CD14-positive monocyte (primary cell): Measurements from ENCODE around the gene UBAP1L. TPM values are rescaled to one million over a fixed set of nuclear protein-coding genes. Genes with fewer than 3 reads are reported as not detected.

Experiments
- DNase-seq, 3 donors: peaks; one replicate each; pipeline ENCODE4 v3.0.0-alpha.2; 2011 to 2022
- H2AFZ ChIP-seq: 2 replicates; pipeline ENCODE4 v1.6.0; 2012; ENCODE audit warnings: mild to moderate bottlenecking, low read depth, low read length, inconsistent platforms; ENCODE audit not compliant: insufficient read depth, poor library complexity, severe bottlenecking
- H3K27ac ChIP-seq, 2 donors: 1 replicate in 1 of 2; 2 replicates in 1 of 2; pipeline ENCODE4 v1.5.1; 2012 to 2013; ENCODE audit warnings: low read length in 2 of 2, control low read depth in 1 of 2, inconsistent platforms in 1 of 2, low read depth in 1 of 2, mild to moderate bottlenecking in 1 of 2
- H3K27me3 ChIP-seq, 2 donors: one replicate each; pipeline versions ENCODE4 v1.6.0 to v1.6.1; 2011 to 2013; ENCODE audit warnings: low read length in 2 of 2; ENCODE audit not compliant: control insufficient read depth in 2 of 2, insufficient read depth in 2 of 2
- H3K36me3 ChIP-seq, 2 donors: replicated peaks in 1 of 2; 1 replicate in 1 of 2; 2 replicates in 1 of 2; pipeline versions ENCODE4 v1.5.1 to v1.6.1; 2012 to 2013; ENCODE audit warnings: low read length in 2 of 2, control low read depth in 1 of 2, inconsistent platforms in 1 of 2, mild to moderate bottlenecking in 1 of 2; ENCODE audit not compliant: insufficient read depth in 2 of 2, control insufficient read depth in 1 of 2
- H3K4me1 ChIP-seq, 2 donors: 1 replicate in 1 of 2; 2 replicates in 1 of 2; pipeline versions ENCODE4 v1.5.1 to v1.6.1; 2012 to 2013; ENCODE audit warnings: low read length in 2 of 2, control low read depth in 1 of 2, inconsistent platforms in 1 of 2, mild to moderate bottlenecking in 1 of 2, moderate library complexity in 1 of 2; ENCODE audit not compliant: insufficient read depth in 2 of 2, control insufficient read depth in 1 of 2
- H3K4me2 ChIP-seq: replicated peaks from 2 replicates; pipeline ENCODE3; 2012; ENCODE audit warnings: low read length, moderate library complexity, mild to moderate bottlenecking; ENCODE audit not compliant: poor library complexity, severe bottlenecking; ENCODE audit errors: extremely low read depth
- H3K4me3 ChIP-seq, 3 experiments: fragments of 200-600 bp in 1 of 3; sonication (generic) in 1 of 3; replicated peaks in 1 of 3; 1 replicate in 2 of 3; 2 replicates in 1 of 3; pipeline ENCODE4 v1.5.1; 2011 to 2013; ENCODE audit warnings: low read length in 3 of 3, mild to moderate bottlenecking in 3 of 3, control low read depth in 2 of 3, low read depth in 2 of 3, inconsistent platforms in 1 of 3, moderate library complexity in 1 of 3
- H3K79me2 ChIP-seq: 2 replicates; pipeline ENCODE4 v1.6.0; 2012; ENCODE audit warnings: mild to moderate bottlenecking, control low read depth, inconsistent platforms, low read length, moderate library complexity; ENCODE audit not compliant: insufficient read depth
- H3K9ac ChIP-seq: 2 replicates; pipeline ENCODE4 v1.6.0; 2017; ENCODE audit warnings: low read length, mild to moderate bottlenecking; ENCODE audit not compliant: insufficient read depth, poor library complexity, severe bottlenecking
- H3K9me3 ChIP-seq, 2 donors: replicated peaks in 1 of 2; 1 replicate in 1 of 2; 2 replicates in 1 of 2; pipeline versions ENCODE4 v1.5.1 to v1.6.1; 2012 to 2013; ENCODE audit warnings: low read length in 2 of 2, control low read depth in 1 of 2; ENCODE audit not compliant: control insufficient read depth in 1 of 2, insufficient read depth in 1 of 2
- H4K20me1 ChIP-seq: 2 replicates; pipeline ENCODE4 v1.6.0; 2012; ENCODE audit warnings: mild to moderate bottlenecking, low read length, control low read depth, moderate library complexity; ENCODE audit not compliant: insufficient read depth
- H3K27ac Mint-ChIP-seq, 7 donors: one replicate each; pipeline ENCODE4 v1.8.0; 2020; ENCODE audit warnings: mild to moderate bottlenecking in 7 of 7, mixed read lengths in 7 of 7, moderate library complexity in 6 of 7, inconsistent platforms in 2 of 7
- H3K27me3 Mint-ChIP-seq, 3 donors: one replicate each; pipeline ENCODE4 v1.8.0; 2021 to 2022; ENCODE audit warnings: low read depth in 3 of 3, mild to moderate bottlenecking in 3 of 3, mixed read lengths in 3 of 3, moderate library complexity in 3 of 3, inconsistent platforms in 1 of 3
- H3K36me3 Mint-ChIP-seq, 2 donors: one replicate each; pipeline ENCODE4 v1.8.0; 2020; ENCODE audit warnings: mixed read lengths in 2 of 2, inconsistent platforms in 1 of 2, mild to moderate bottlenecking in 1 of 2
- H3K4me1 Mint-ChIP-seq: one replicate; pipeline ENCODE4 v1.8.0; 2020; ENCODE audit warnings: mild to moderate bottlenecking, mixed read lengths
- H3K4me3 Mint-ChIP-seq, 2 donors: one replicate each; pipeline ENCODE4 v1.8.0; 2020; ENCODE audit warnings: mild to moderate bottlenecking in 2 of 2, mixed read lengths in 2 of 2, moderate library complexity in 1 of 2
- H3K9me3 Mint-ChIP-seq, 7 donors: one replicate each; pipeline ENCODE4 v1.8.0; 2020 to 2022; ENCODE audit warnings: mixed read lengths in 7 of 7, mild to moderate bottlenecking in 6 of 7, moderate library complexity in 6 of 7, inconsistent platforms in 2 of 7
- CTCF ChIP-seq: fragments of 200-600 bp; IDR thresholded peaks from one replicate; pipeline ENCODE4 v1.8.0; 2022; ENCODE audit warnings: antibody characterized with exemption, mild to moderate bottlenecking
- WGBS: methylation state at CpG from one replicate; pipeline ENCODE4 v1.1.5; 2013; ENCODE audit warnings: missing lambda C conversion rate; ENCODE audit not compliant: insufficient coverage; 5-methylcytosine and 5-hydroxymethylcytosine counted together
- intact Hi-C, 2 donors: fragments of 100-400 bp; cut with micrococcal nuclease; formaldehyde crosslinking; loops; one replicate each; pipeline versions ENCODE4 v1.15.0 to v1.15.1; 2023
- polyA plus RNA-seq, 3 donors: library from polyadenylated mRNA; depleted of rRNA in 1 of 3; unstranded in 2 of 3; stranded (reverse) in 1 of 3; fragments of 300-500 nt in 2 of 3; fragments of >200 nt in 1 of 3; fragmentation: Illumina TruSeq in 2 of 3; gene quantifications; 1 replicate in 2 of 3; 2 replicates in 1 of 3; pipeline ENCODE4 v1.2.3, GENCODE V29; 2012 to 2021

The UBAP1L gene
- polyA plus RNA-seq, 3 donors = 4.8 TPM; not detected in 2

- H3K9me3 Mint-ChIP-seq = no peaks in the 10 kb centered on the region
- H3K4me2 ChIP-seq = no peak overlapping the region
- no peaks in the 10 kb centered on the region for H3K9me3 ChIP-seq
- H3K9ac ChIP-seq = no peak overlapping the region
- intact Hi-C loops = loop anchor here in 1 of 2 donors (10.0 kb wide), 1 partner anchor 235 kb away; the partner anchor contains the start of gene RNU5A-1
- no peaks in the 10 kb centered on the region for H3K4me1 ChIP-seq
- no peak for TF ChIP-seq CTCF
- no peaks in the 10 kb centered on the region for H3K79me2 ChIP-seq
- no peak overlapping the region for H3K27ac Mint-ChIP-seq
- H3K36me3 ChIP-seq = no peaks in the 10 kb centered on the region
- no peaks in the 10 kb centered on the region for H3K36me3 Mint-ChIP-seq
- no peak overlapping the region for H2AFZ ChIP-seq
- peaks cover 9 to 15% (median 12%) of the 10 kb centered on the region in 3 donors for H3K27me3 Mint-ChIP-seq
- no peak overlapping the region for H3K4me3 Mint-ChIP-seq
- no peak for DNase-seq
- H4K20me1 ChIP-seq = no peaks in the 10 kb centered on the region
- no peak overlapping the region for H3K27ac ChIP-seq
- no peak overlapping the region for H3K4me3 ChIP-seq
- H3K27me3 ChIP-seq = peaks cover 0 to 2% of the 10 kb centered on the region in 2 donors
- no peaks in the 10 kb centered on the region for H3K4me1 Mint-ChIP-seq
- 64% methylated on average over 3 of the region's 4 CpGs for WGBS
These were observed 54.9 kb downstream of the UBAP1L start for GRCh38 chr15:65059931-65060596.

DNA sequence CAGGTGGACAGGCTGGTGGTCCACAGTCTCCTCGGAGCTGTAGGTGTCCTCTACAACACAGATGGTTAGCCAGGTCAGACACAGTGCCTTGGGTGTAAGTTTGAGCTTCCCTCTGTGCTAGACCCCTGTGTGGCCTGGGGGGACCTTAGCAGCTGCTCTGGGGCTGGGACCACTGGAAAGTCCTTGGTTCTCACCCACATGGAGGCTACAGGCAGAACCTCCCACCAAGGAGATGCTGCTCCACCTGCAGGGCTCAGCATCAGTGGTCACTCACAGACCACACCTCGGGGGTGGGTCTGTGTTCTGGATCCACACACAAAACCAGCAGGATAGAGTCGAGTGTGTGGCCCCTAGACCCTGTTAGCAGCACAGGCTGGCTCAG is 55.6 kb downstream of the UBAP1L start:
- 89% methylated on average over 2 of the region's 3 CpGs for WGBS
- Histone ChIP-seq H3K27me3 (no peaks in the 10 kb centered on the region), H4K20me1 (no peaks in the 10 kb centered on the region), H3K36me3 (no peaks in the 10 kb centered on the region), H3K27ac (no peak overlapping the region), H3K4me2 (no peak overlapping the region), H2AFZ (no peak overlapping the region), H3K9me3 (no peaks in the 10 kb centered on the region), H3K79me2 (no peaks in the 10 kb centered on the region), H3K4me1 (no peaks in the 10 kb centered on the region), H3K4me3 (no peak overlapping the region), H3K9ac (no peak overlapping the region)
- Mint-ChIP-seq H3K4me3 (no peak overlapping the region), H3K27ac (no peak overlapping the region), H3K27me3 (peaks cover 5 to 10% (median 6%) of the 10 kb centered on the region in 3 donors), H3K36me3 (no peaks in the 10 kb centered on the region), H3K9me3 (no peaks in the 10 kb centered on the region), H3K4me1 (no peaks in the 10 kb centered on the region)
- DNase-seq = no peak
- no peak for TF ChIP-seq CTCF
- intact Hi-C loops = loop anchor here in 1 of 2 donors (10.0 kb wide), 1 partner anchor 235 kb away; the partner anchor contains the start of gene RNU5A-1
